NCI-H2081 (cell line): ENCODE data around the gene AGT.

Experiments
- DNase-seq, 2 experiments: peaks; one replicate each; lab custom pipeline; 2025; lab: John Stamatoyannopoulos, UW

The AGT gene

GRCh38 chr1:230713915-230714764 is at the start of gene AGT:
Gene AGT, minus strand, starts transcription at chr1:230714122. Its CDS starts 3,299 bp downstream, at chr1:230710823.
- DNase-seq, result no peak

GRCh38 chr1:230761443-230762167 is 47.7 kb upstream of the AGT start:
- DNase-seq, result no peak

- no peak for DNase-seq
Observed at GRCh38 chr1:230760360-230760827, 46.5 kb upstream of the AGT start.

- DNase-seq, result no peak
Observed at GRCh38 chr1:230759369-230760065, 45.6 kb upstream of the AGT start.

- no peak for DNase-seq
Observed at GRCh38 chr1:230758709-230759368, 44.9 kb upstream of the AGT start.

- no peak for DNase-seq
Observed at GRCh38 chr1:230757856-230758708, 44.2 kb upstream of the AGT start.

GRCh38 chr1:230754796-230755195 is 40.9 kb upstream of the AGT start:
- no peak for DNase-seq

- peak in 1 of 2 experiments; percentile 32 for DNase-seq
Observed at GRCh38 chr1:230753586-230754251, 39.8 kb upstream of the AGT start.

GRCh38 chr1:230753191-230753585 is 39.3 kb upstream of the AGT start:
- DNase-seq, result no peak

- no peak for DNase-seq
Observed at GRCh38 chr1:230752407-230752806, 38.5 kb upstream of the AGT start.

- DNase-seq, result no peak
Observed at GRCh38 chr1:230750986-230751625, 37.2 kb upstream of the AGT start.

- DNase-seq, result no peak
Observed at GRCh38 chr1:230750576-230750975, 36.7 kb upstream of the AGT start.

- DNase-seq, result no peak
Observed at GRCh38 chr1:230749635-230750034, 35.7 kb upstream of the AGT start.

GRCh38 chr1:230749150-230749549 is 35.2 kb upstream of the AGT start:
- no peak for DNase-seq

GRCh38 chr1:230747890-230748800 is 34.2 kb upstream of the AGT start:
- no peak for DNase-seq

GRCh38 chr1:230747127-230747730 is 33.3 kb upstream of the AGT start, which contains the start of gene CAPN9:
Gene CAPN9, plus strand, starts transcription at chr1:230747388. Its CDS starts 109 bp downstream, at chr1:230747497.
- DNase-seq, result no peak

GRCh38 chr1:230746617-230747016 is 32.7 kb upstream of the AGT start:
- no peak for DNase-seq

GRCh38 chr1:230745071-230745470 is 31.1 kb upstream of the AGT start:
- no peak for DNase-seq
